ENCODE data around the gene TLN1.

DNA sequence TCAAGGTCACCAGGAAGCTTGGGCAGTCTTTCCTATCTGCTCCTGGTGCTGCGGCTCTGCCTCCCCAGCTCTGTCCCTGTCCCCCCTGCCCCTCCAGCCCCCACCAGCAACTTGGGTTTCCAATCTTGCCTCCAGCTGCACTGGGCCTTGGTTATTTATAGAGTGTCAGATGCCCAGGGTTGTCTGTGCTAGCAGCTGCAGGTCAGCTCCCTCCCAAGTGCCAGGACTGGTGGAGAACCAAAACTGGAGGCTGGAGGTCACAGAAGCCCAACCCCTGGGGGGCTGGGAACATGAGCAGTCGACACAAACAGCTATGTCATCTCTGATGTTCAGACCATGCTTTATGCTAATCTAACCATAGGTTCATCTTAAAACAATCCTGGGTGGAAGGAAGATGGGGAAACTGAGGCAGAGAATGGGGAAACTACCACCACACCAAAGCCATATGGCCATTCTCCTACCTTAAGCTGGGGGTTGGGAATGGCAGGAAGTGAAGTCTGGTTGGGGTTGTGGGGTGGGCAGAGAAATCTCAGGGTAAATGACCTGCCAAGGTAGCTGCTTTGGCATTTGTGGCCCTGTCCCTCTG is 43.9 kb downstream of the TLN1 start:
- TF ChIP-seq ZNF24 (tag by site-specific recombination; IDR thresholded peaks at IDR 0.05) (no peak), ZNF664 (tag by site-specific recombination; IDR thresholded peaks at IDR 0.05) (no peak), ZNF140 (tag by site-specific recombination; IDR thresholded peaks at IDR 0.05) (no peak), ZSCAN30 (tag by site-specific recombination; IDR thresholded peaks at IDR 0.05) (no peak), ZNF426 (tag by site-specific recombination; IDR thresholded peaks at IDR 0.05) (no peak), HOXA7 (CRISPR knock-in tag; IDR thresholded peaks at IDR 0.05; ENCODE audit: borderline replicate concordance) (no peak), ZNF830 (tag by site-specific recombination; IDR thresholded peaks at IDR 0.05; ENCODE audit: low read depth) (no peak), ZNF223 (tag by site-specific recombination; IDR thresholded peaks at IDR 0.05) (no peak), ATF2 (tag by site-specific recombination; IDR thresholded peaks at IDR 0.05; ENCODE audit: low read depth) (no peak)
- TF ChIP-seq, protein P1, sequence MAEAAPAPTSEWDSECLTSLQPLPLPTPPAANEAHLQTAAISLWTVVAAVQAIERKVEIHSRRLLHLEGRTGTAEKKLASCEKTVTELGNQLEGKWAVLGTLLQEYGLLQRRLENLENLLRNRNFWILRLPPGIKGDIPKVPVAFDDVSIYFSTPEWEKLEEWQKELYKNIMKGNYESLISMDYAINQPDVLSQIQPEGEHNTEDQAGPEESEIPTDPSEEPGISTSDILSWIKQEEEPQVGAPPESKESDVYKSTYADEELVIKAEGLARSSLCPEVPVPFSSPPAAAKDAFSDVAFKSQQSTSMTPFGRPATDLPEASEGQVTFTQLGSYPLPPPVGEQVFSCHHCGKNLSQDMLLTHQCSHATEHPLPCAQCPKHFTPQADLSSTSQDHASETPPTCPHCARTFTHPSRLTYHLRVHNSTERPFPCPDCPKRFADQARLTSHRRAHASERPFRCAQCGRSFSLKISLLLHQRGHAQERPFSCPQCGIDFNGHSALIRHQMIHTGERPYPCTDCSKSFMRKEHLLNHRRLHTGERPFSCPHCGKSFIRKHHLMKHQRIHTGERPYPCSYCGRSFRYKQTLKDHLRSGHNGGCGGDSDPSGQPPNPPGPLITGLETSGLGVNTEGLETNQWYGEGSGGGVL (tag by site-specific recombination; IDR thresholded peaks at IDR 0.05) = no peak
- TF ChIP-seq, protein P2, sequence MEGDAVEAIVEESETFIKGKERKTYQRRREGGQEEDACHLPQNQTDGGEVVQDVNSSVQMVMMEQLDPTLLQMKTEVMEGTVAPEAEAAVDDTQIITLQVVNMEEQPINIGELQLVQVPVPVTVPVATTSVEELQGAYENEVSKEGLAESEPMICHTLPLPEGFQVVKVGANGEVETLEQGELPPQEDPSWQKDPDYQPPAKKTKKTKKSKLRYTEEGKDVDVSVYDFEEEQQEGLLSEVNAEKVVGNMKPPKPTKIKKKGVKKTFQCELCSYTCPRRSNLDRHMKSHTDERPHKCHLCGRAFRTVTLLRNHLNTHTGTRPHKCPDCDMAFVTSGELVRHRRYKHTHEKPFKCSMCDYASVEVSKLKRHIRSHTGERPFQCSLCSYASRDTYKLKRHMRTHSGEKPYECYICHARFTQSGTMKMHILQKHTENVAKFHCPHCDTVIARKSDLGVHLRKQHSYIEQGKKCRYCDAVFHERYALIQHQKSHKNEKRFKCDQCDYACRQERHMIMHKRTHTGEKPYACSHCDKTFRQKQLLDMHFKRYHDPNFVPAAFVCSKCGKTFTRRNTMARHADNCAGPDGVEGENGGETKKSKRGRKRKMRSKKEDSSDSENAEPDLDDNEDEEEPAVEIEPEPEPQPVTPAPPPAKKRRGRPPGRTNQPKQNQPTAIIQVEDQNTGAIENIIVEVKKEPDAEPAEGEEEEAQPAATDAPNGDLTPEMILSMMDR (tag by site-specific recombination; IDR thresholded peaks at IDR 0.05) = no peak
- TF ChIP-seq, protein P3, sequence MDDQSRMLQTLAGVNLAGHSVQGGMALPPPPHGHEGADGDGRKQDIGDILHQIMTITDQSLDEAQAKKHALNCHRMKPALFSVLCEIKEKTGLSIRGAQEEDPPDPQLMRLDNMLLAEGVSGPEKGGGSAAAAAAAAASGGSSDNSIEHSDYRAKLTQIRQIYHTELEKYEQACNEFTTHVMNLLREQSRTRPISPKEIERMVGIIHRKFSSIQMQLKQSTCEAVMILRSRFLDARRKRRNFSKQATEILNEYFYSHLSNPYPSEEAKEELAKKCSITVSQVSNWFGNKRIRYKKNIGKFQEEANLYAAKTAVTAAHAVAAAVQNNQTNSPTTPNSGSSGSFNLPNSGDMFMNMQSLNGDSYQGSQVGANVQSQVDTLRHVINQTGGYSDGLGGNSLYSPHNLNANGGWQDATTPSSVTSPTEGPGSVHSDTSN (CRISPR knock-in tag; IDR thresholded peaks at IDR 0.05) = no peak
- TF ChIP-seq, protein P4, sequence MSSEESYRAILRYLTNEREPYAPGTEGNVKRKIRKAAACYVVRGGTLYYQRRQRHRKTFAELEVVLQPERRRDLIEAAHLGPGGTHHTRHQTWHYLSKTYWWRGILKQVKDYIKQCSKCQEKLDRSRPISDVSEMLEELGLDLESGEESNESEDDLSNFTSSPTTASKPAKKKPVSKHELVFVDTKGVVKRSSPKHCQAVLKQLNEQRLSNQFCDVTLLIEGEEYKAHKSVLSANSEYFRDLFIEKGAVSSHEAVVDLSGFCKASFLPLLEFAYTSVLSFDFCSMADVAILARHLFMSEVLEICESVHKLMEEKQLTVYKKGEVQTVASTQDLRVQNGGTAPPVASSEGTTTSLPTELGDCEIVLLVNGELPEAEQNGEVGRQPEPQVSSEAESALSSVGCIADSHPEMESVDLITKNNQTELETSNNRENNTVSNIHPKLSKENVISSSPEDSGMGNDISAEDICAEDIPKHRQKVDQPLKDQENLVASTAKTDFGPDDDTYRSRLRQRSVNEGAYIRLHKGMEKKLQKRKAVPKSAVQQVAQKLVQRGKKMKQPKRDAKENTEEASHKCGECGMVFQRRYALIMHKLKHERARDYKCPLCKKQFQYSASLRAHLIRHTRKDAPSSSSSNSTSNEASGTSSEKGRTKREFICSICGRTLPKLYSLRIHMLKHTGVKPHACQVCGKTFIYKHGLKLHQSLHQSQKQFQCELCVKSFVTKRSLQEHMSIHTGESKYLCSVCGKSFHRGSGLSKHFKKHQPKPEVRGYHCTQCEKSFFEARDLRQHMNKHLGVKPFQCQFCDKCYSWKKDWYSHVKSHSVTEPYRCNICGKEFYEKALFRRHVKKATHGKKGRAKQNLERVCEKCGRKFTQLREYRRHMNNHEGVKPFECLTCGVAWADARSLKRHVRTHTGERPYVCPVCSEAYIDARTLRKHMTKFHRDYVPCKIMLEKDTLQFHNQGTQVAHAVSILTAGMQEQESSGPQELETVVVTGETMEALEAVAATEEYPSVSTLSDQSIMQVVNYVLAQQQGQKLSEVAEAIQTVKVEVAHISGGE (tag by site-specific recombination; conservative IDR thresholded peaks at IDR 0.05; ENCODE audit: low read depth) = no peak
- TF ChIP-seq, protein P5, sequence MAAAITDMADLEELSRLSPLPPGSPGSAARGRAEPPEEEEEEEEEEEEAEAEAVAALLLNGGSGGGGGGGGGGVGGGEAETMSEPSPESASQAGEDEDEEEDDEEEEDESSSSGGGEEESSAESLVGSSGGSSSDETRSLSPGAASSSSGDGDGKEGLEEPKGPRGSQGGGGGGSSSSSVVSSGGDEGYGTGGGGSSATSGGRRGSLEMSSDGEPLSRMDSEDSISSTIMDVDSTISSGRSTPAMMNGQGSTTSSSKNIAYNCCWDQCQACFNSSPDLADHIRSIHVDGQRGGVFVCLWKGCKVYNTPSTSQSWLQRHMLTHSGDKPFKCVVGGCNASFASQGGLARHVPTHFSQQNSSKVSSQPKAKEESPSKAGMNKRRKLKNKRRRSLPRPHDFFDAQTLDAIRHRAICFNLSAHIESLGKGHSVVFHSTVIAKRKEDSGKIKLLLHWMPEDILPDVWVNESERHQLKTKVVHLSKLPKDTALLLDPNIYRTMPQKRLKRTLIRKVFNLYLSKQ (tag by site-specific recombination; IDR thresholded peaks at IDR 0.05; ENCODE audit: borderline replicate concordance) = no peak
